ENCODE data around the gene PSMD1. TPM values are rescaled to one million over a fixed set of nuclear protein-coding genes. Genes with fewer than 3 reads are reported as not detected.
"Not testable (repeated sequence)": the region's sequence is repeated elsewhere in the genome, so short reads cannot be mapped to it uniquely, and the experiment has no call there.

Gene PSMD1
- total RNA-seq, 1 experiment from 2014 or later: 167 TPM

DNA sequence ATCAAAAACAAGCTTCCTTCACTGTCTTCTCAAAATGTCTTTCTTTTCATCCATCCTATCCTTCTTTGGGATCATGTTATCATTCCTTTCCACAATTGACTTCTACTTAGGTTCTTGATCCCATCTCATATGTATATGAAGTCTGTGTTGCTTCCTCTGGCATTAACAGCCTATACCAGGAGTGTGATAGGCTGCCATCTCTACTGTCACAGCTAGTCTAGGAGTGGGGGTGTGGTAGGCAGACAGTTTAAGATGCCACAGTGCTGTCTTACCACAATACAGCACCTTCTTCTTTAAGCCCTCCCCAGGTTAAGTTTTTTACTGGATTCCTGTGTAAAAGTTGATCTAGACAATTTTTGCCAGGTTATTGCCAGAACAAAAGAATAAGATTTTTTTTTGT is 71.9 kb downstream of the PSMD1 start:
- Histone ChIP-seq H3K27me3 (no peaks in the 10 kb centered on the region), H3K27ac (no peak overlapping the region), H3K4me1 (peaks cover 36% of the 10 kb centered on the region), H3K9me3 (replicated peaks) (no peaks in the 10 kb centered on the region), H3K36me3 (no peaks in the 10 kb centered on the region), H3K4me3 (no peak overlapping the region)
- DNase-seq: no peak

DNA sequence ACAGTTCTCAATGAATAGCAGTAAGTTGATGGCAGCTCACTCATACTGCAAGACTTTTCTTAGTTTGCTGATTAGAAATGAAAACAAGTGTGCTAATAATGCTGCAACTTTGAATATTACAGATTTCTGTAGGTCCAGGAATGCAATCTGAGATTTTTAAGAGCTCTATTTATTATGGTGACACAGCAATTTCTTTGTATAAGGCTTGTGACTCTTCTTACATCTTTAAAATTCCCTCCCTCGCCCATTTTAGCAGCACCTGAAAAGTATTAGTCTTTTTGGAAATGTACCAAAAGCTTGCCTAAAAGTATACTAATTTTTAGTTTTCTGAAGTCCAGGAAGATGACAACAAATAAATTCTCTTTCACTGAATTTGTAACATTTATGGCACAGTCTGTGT is 72.5 kb downstream of the PSMD1 start:
- Histone ChIP-seq H3K4me1 (peaks cover 29% of the 10 kb centered on the region), H3K9me3 (replicated peaks) (no peaks in the 10 kb centered on the region), H3K27ac (no peak overlapping the region), H3K27me3 (no peaks in the 10 kb centered on the region), H3K36me3 (no peaks in the 10 kb centered on the region), H3K4me3 (no peak overlapping the region)
- no peak for DNase-seq

DNA sequence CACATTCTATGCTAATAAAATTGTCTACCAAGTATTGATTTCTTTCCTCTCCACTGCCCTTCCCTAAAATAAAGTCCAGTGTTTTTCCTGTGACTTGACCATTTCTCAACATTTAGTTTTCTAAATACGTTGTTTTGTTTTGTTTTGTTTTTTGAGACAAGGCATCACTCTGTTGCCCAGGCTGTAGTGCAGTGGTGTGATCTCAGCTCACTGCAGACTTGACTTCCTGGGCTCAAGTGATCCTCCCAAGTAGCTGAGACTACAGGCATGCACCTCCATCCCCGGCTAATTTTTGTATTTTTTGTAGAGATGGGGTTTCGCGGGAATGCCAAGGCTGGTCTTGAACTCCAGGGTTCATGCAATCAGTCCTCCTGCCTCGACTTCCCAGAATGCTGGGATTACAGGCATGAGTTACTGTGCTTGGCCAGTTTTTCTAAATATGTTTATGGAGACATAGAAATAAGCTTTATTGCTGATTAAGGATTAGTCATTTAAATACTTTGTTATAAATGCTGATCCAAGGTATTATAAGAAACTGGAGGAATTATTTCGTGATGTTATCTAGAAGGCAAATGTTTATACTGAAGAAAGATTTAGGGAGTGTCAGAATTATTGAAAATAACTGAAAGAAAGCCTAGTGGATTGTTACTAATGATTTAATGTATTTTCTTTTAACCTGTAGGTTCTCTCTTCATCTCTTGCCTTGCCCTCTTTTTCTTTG is 73.8 kb downstream of the PSMD1 start:
- Histone ChIP-seq H3K27me3 (no peaks in the 10 kb centered on the region), H3K36me3 (no peaks in the 10 kb centered on the region; the same call in 1 of the 2 replicates), H3K27ac (no peak overlapping the region), H3K4me3 (no peak overlapping the region), H3K4me1 (peaks cover 29% of the 10 kb centered on the region), H3K9me3 (replicated peaks) (no peaks in the 10 kb centered on the region)
- DNase-seq: no peak

DNA sequence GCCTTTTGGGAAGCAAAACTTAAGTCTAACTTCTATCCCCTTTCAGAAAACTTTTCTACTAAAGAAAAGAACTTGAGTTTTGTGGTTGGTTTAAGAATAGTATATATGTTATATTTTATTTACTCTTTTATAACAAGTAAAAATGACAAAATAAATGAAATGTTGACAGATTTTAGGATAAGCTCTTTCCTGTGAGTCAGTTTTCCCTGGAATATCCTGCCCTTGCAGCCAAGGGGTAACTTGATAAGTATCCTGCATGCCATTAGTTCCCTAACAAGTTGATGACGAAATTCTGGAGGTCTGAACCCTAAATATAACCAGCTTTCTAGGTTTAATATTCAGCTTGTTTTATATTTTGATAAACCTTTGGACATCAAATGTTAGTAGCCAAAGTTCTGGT is 75.5 kb downstream of the PSMD1 start:
- H3K36me3 ChIP-seq: no peaks in the 10 kb centered on the region; the same call in 1 of the 2 replicates
- DNase-seq: peak in 1 of 2 experiments; percentile 41
- H3K4me3 ChIP-seq: no peak overlapping the region

DNA sequence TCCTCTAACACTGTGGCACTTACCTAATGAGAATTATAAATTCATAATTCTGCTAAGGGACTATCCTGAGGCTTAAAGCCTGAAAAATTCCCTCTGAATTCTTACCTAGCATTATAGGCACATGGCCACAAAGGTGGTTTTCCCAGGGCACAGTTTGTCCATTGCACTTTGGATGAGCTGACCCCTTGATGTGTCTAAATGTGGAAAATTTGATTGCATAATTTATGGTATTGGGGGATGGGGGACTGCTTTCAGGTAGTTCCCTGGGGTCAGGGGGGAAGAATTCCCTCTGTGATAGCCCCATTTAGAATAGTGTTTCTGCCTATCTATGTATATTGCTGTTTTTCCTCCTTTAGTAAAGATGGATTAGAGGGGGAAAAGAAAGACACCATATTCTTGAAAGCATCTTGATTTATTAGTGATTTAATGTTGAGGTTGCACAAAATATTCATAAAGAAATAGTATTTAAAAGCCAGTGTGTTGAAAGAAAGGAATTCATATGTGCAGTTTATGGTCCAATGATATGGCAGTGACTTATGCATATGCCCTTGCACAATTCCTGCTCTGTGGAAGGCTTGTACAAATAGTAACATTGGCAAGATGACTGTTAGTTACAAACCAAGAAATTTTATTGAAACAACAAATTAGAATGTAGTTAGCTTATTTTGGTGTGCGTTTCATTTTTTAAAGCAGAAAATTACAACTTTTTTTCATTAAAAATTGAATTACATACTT is 76.9 kb downstream of the PSMD1 start:
- H3K9me3 ChIP-seq (replicated peaks): no peaks in the 10 kb centered on the region
- H3K4me1 ChIP-seq: peaks cover 44% of the 10 kb centered on the region
- no peak for DNase-seq
- no peaks in the 10 kb centered on the region for H3K27me3 ChIP-seq
- no peak overlapping the region for H3K4me3 ChIP-seq
- no peaks in the 10 kb centered on the region; the same call in 1 of the 2 replicates for H3K36me3 ChIP-seq
- H3K27ac ChIP-seq: no peak overlapping the region

More for the DNA sequence above, 75.5 kb downstream of the PSMD1 start:
- no peaks in the 10 kb centered on the region for H3K9me3 ChIP-seq (replicated peaks)
- peaks cover 30% of the 10 kb centered on the region for H3K4me1 ChIP-seq
- H3K27me3 ChIP-seq: no peaks in the 10 kb centered on the region
- no peak overlapping the region; the same call in 1 of the 2 replicates for H3K27ac ChIP-seq

DNA sequence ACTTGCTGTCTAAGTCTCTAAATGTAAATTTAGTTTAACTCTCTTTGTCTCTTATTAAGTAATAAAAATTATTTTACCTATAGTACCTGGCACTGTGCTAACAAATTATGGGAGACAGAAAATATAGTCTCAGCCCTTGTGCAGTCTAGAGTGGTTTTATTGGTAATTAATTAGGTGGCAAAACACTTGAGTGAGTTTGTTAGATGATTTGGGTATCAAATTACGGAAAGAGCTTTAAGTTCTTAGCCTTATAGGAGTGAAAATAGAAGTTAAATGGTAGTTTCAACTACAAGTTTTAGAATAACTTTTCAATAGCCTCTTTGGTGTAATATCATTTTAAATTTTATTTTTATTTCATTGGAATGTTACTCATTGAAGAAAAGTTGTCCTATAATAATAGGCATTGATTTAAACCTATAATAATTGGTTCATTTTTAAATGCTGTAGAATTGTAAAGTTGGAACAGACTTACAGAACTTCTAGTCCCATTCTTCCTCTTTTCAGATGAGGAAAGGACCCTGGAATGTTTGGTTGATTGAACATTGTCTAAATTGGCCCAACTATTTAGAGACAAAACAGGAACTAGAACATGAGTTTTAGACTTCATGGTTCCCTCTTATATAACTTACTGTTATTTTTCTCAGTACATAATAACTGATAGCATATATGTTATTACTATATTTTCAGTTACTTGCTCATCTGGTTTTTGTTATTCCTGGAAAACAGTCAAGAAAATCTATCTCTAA is 78.4 kb downstream of the PSMD1 start:
- H3K27me3 ChIP-seq: no peaks in the 10 kb centered on the region
- no peaks in the 10 kb centered on the region for H3K9me3 ChIP-seq (replicated peaks)
- H3K4me1 ChIP-seq: peaks cover 47% of the 10 kb centered on the region
- peak in 1 of 2 experiments; percentile 21 for DNase-seq
- no peak overlapping the region for H3K27ac ChIP-seq
- no peak overlapping the region for H3K4me3 ChIP-seq
- H3K36me3 ChIP-seq: no peaks in the 10 kb centered on the region; the same call in 1 of the 2 replicates

DNA sequence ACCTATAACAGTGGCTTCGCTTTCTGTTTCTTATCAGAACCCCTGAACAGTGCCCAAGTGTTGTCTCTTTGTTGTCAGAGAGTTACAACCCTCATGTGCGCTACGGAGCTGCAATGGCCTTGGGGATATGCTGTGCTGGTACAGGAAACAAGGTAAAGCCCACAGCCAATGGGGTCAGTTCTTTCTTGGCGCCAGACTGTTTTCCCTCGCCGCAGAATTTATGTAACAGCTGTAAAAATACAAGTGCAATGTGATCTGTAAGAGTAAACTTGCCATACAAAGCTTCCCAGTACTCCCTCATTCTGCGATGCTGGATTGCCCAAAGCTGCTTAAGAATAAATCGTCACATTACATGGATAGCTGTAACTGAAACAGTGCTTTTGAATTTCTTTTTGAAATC is 82.0 kb downstream of the PSMD1 start:
- Histone ChIP-seq H3K27ac (peak overlapping the region; percentile 88), H3K9me3 (replicated peaks) (no peaks in the 10 kb centered on the region), H3K36me3 (peaks cover 2% of the 10 kb centered on the region), H3K4me3 (peak overlapping the region; percentile 12), H3K27me3 (no peaks in the 10 kb centered on the region), H3K4me1 (peaks cover 31% of the 10 kb centered on the region)
- peak; percentile 96 to 99 for DNase-seq

DNA sequence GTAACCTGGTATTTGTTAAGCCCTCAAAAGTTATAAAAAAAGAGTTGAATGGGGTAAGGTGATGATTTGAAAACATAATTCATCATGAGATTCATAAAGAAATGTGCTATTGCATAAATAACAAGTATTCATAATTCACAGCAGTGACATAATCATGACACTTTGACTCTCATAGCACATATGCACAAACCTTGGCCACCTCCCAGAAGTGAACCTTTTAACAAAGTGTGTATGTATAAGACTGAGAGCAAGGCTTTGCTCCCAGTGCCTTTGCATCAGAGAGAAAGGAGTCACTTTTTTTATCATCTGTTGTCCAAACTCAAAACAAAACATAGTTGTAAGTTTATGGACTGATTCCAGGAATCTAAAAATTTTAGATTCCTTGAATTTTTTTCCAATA is 83.1 kb downstream of the PSMD1 start:
- peak in 1 of 2 experiments; percentile 27 for DNase-seq
- H3K27ac ChIP-seq: no peak overlapping the region
- H3K27me3 ChIP-seq: no peaks in the 10 kb centered on the region
- no peaks in the 10 kb centered on the region for H3K9me3 ChIP-seq (replicated peaks)
- H3K36me3 ChIP-seq: peaks cover 2% of the 10 kb centered on the region
- H3K4me3 ChIP-seq: no peak overlapping the region
- H3K4me1 ChIP-seq: peaks cover 28% of the 10 kb centered on the region

DNA sequence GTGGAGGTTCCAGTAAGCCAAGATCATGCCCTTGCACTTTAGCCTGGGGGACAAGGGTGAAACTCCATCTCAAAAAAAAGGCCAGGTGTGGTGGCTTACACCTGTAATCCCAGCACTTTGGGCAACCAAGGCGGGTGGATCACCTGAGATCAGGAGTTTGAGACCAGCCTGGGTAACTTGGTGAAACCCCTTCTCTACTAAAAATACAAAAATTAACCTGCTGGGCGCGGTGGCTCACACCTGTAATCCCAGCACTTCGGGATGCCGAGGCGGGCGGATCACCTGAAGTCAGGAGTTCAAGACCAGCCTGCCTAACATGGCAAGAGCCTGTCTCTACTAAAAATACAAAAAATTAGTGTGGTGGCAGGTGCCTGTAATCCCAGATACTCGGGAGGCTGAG is 84.1 kb downstream of the PSMD1 start:
- not testable (repeated sequence) for H3K9me3 ChIP-seq (replicated peaks); DNase-seq; H3K4me3 ChIP-seq; H3K36me3 ChIP-seq; H3K27me3 ChIP-seq; H3K27ac ChIP-seq
- peaks cover 18% of the 10 kb centered on the region for H3K4me1 ChIP-seq

DNA sequence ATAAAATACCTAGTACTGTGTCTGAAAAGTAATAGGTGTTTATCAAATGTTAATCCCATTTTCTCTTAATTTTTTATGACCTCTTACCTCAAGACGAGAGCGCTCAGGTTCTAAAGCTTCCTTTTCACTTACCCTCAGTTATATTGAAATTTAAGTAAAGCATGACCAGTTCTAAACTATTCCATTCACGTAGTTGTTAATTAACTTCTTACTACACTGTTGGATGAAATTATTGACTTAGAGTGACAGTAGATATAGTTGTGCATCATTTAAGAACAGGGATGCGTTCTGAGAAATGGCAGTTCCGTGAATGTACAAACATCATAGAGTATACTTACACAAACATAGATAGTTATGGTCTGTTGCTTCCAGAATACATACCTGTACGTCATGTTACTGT is 88.2 kb downstream of the PSMD1 start:
- no peaks in the 10 kb centered on the region for H3K9me3 ChIP-seq (replicated peaks)
- no peak overlapping the region for H3K4me3 ChIP-seq
- peaks cover 46% of the 10 kb centered on the region for H3K36me3 ChIP-seq
- H3K27me3 ChIP-seq: no peaks in the 10 kb centered on the region
- no peak for DNase-seq
- H3K27ac ChIP-seq: no peak overlapping the region
- no peaks in the 10 kb centered on the region for H3K4me1 ChIP-seq

DNA sequence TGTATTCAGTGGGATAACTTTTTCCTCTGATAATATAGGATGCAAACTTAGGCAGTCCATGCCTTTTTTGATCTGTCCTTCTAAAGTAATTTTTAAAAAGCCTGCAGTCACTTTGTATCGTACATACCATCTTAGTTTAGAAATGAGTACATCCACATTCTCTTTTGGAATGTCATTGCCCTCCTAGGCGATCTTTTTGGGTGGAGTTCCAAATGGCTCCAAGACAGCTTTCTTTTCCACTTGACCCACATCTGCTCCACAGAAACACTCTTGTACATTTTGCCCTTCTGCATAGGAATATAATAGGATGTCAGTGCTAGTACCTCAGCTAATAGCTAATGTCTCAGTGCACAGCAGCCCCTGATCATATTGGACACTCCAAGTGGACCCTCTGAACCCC is 90.0 kb downstream of the PSMD1 start:
- Histone ChIP-seq H3K36me3 (peaks cover 54% of the 10 kb centered on the region), H3K27ac (no peak overlapping the region), H3K4me1 (no peaks in the 10 kb centered on the region), H3K9me3 (replicated peaks) (no peaks in the 10 kb centered on the region), H3K27me3 (no peaks in the 10 kb centered on the region), H3K4me3 (no peak overlapping the region)
- DNase-seq: no peak

DNA sequence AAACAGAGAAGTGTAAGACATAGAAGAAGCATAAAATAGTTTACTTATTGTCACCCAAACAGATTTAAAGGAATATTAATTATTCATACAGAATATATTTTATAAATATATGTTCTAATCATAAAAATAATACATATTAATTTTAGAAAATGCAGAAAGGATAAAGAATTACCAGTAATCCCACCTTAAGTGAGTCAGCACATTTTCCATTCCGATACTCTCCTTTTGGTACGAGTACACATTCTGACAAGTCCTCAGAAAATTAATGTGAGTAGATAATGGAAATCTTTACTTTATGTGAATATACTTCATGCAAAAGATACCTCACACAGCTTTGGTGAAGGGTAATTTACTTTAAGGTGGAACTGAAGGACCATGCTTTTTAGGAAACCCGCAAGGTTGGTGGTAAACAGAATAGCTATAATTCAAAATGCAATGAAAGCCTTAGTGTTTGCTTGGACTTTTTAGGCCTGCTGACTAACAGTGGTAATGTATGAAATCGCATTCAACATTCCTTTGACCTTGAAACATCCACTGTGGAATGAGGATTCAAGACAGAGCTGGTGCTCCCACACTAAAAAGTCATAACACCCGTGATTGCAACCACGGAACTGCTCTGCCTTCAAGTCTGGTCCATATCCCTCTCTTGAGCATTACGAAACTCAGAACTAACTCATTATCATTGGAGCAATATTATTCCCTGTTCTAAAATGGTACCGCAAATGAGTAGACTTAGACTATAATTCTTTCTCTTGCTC is 96.3 kb downstream of the PSMD1 start:
- no peak for DNase-seq
- Histone ChIP-seq H3K4me3 (no peak overlapping the region), H3K27ac (no peak overlapping the region), H3K9me3 (replicated peaks) (no peaks in the 10 kb centered on the region), H3K27me3 (no peaks in the 10 kb centered on the region), H3K4me1 (no peaks in the 10 kb centered on the region), H3K36me3 (peaks cover 61% of the 10 kb centered on the region)

DNA sequence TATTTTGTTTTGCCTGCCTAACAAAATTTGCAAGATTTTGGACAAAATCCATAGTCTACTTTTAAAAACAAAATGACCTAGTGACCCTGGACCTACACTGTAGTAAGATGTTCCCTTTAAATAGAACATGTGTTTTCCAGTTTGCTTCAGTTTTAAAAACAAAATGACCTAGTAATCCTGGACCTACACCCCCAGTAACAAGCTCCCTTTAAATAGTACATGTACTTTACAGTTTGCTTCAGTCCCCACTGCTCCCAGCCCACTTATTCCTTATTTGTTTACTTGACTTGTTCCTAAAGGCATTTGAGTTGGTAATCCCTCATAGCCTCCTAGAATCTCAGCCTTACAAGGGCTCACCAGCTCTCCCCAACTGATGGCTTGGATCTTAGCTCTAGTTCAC is 102.6 kb downstream of the PSMD1 start:
- Histone ChIP-seq H3K36me3 (peaks cover 52% of the 10 kb centered on the region), H3K27ac (no peak overlapping the region), H3K4me1 (0 out of 2 replicates have a peak, but pooled peaks cover 7% of the 10 kb centered on the region), H3K9me3 (replicated peaks) (no peaks in the 10 kb centered on the region), H3K27me3 (no peaks in the 10 kb centered on the region), H3K4me3 (no peak overlapping the region)
- no peak for DNase-seq

DNA sequence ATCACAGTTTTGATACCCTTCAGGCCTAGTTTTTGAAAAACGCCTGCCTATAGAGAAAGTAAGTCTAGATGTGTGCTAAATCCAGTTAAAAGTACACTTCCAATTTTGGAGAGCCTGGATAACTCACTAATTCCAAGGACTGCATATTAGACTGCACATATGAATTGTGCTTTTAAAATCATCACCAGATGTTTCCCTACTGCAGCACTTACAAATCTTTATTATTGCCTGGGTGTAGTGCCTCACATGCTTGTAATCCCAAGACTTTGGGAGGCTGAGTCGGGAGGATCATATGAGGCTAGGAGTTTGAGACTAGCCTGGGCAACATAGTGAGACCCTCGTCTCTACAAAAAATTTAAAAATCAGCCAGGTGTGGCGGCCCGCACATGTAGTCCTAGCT is 104.0 kb downstream of the PSMD1 start:
- Histone ChIP-seq H3K27me3 (no peaks in the 10 kb centered on the region), H3K4me1 (0 out of 2 replicates have a peak, but pooled peaks cover 7% of the 10 kb centered on the region), H3K36me3 (peaks cover 50% of the 10 kb centered on the region), H3K4me3 (no peak overlapping the region), H3K27ac (no peak overlapping the region), H3K9me3 (replicated peaks) (no peaks in the 10 kb centered on the region)
- no peak for DNase-seq
